SH-SY5Y (cell line): ENCODE data around the gene GREB1.

Experiments
- GATA2 ChIP-seq: IDR thresholded peaks from 2 replicates; pipeline ENCODE4 v1.6.1; 2011; ENCODE audit warnings: mild to moderate bottlenecking, low read depth, low read length
- GATA3 ChIP-seq: IDR thresholded peaks from 2 replicates; pipeline ENCODE4 v1.6.1; 2011; ENCODE audit warnings: low read depth, mild to moderate bottlenecking, low read length, moderate library complexity

DNA sequence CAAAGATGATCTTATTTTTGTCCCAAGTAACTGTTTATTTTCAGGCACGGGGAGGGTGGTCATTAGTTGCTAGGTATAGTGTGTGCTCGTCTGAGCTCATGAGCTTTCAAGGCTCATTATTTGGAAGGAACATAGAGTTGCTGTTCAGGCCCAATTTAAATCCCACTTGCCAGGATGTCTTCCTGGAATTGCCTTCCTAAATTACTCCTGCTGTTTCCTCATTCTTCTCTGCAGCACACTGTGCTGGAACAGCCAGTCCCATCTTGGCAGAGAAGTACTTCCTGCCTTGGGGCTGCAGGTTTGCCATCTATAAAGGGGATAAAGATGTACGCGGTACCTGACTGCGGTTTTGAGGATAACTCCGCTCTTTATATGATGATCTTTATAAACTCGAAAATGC lies 37.3 kb downstream of the GREB1 start:
- TF ChIP-seq GATA2, result no peak
- no peak for TF ChIP-seq GATA3
